Natural killer cell treated with Interleukin-12 subunit alpha and Interleukin-12 subunit beta and Interleukin-15 and Interleukin-18, amount 100 ng/mL, for 72 hours (primary cell): ENCODE measurements around the gene LEF1. TPM values are rescaled to one million over a fixed set of nuclear protein-coding genes. Genes with fewer than 3 reads are reported as not detected.
"Not testable (repeated sequence)": the region's sequence is repeated elsewhere in the genome, so short reads cannot be mapped to it uniquely, and the experiment has no call there.

ENCODE experiments used
- ATAC-seq, 2 donors: fragments of 150-1000 bp; cut with Tn5 transposase in 1 of 2; sonication (Bioruptor Pico), chemical (Tn5 transposase) in 1 of 2; 2 replicates each; pipeline ENCODE4 v1.10.0; 2021
- DNase-seq: peaks from one replicate; pipeline ENCODE4 v3.0.0; 2022; ENCODE audit warnings: low spot score
- H3K27ac Mint-ChIP-seq, 2 donors: 1 replicate in 1 of 2; 2 replicates in 1 of 2; pipeline ENCODE4 v1.8.0; 2022; ENCODE audit warnings: mixed read lengths in 2 of 2, mild to moderate bottlenecking in 1 of 2, moderate library complexity in 1 of 2
- H3K27me3 Mint-ChIP-seq, 2 donors: 1 replicate in 1 of 2; 2 replicates in 1 of 2; pipeline ENCODE4 v1.8.0; 2022; ENCODE audit warnings: mixed read lengths in 2 of 2
- H3K36me3 Mint-ChIP-seq: one replicate; pipeline ENCODE4 v1.8.0; 2022; ENCODE audit warnings: mixed read lengths
- H3K4me1 Mint-ChIP-seq, 2 donors: 1 replicate in 1 of 2; 2 replicates in 1 of 2; pipeline ENCODE4 v1.8.0; 2022; ENCODE audit warnings: low read depth in 2 of 2, mixed read lengths in 2 of 2, mild to moderate bottlenecking in 1 of 2
- H3K4me3 Mint-ChIP-seq: one replicate; pipeline ENCODE4 v1.8.0; 2022; ENCODE audit warnings: mixed read lengths
- H3K9me3 Mint-ChIP-seq: 2 replicates; pipeline ENCODE4 v1.8.0; 2022; ENCODE audit warnings: mixed read lengths
- total RNA-seq, 2 donors: library from RNA; stranded (reverse); gene quantifications; one replicate each; pipeline ENCODE4 v1.2.3, GENCODE V29; 2022

Gene LEF1
- total RNA-seq, 2 donors from 2014 or later = 8.4 to 22.7 TPM

DNA sequence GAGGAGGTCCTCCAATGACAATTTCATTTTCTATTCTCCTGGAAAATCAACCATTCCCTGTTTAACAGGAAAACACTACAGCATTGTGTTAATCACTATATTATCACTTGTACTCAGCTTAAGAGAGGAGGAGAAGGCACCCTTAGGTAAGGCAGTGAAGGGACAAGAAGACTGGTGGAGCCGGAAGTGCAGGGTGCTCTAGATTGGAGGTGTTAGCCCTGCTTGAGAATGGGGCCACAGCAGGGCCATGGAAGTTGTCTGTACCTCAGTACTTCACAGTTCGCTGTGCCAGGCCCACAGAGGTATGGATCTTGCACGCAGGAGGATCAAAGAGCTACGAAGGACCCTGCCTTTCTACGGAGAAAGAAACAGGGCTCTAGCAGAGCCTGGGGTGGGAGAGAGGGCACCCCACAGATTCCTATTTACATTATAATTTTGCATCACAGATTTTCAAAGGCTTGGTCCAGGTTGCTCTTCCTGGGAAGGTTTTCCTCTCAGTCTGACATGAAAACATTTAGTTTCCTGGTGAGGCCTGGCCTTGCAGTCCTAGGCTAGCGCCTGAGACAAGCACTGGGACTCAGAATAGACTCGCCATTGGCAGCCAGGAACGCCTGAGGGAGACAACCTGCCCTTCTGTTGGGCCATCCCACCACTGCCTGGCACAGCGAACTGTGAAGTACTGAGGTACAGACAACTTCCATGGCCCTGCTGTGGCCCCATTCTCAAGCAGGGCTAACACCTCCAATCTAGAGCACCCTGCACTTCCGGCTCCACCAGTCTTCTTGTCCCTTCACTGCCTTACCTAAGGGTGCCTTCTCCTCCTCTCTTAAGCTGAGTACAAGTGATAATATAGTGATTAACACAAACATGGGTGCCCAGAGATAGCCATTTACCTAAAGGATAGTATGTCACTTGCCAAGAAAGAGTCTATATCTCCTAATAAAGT lies 118.3 kb downstream of the LEF1 start:
- not testable (repeated sequence) for H3K4me1 Mint-ChIP-seq, DNase-seq, H3K27me3 Mint-ChIP-seq, H3K36me3 Mint-ChIP-seq, H3K9me3 Mint-ChIP-seq
- Mint-ChIP-seq H3K27ac (peak overlapping the region; percentile 61 to 71), H3K4me3 (peak overlapping the region; percentile 58)
- ATAC-seq = peak in 1 of 2 donors; percentile 39

DNA sequence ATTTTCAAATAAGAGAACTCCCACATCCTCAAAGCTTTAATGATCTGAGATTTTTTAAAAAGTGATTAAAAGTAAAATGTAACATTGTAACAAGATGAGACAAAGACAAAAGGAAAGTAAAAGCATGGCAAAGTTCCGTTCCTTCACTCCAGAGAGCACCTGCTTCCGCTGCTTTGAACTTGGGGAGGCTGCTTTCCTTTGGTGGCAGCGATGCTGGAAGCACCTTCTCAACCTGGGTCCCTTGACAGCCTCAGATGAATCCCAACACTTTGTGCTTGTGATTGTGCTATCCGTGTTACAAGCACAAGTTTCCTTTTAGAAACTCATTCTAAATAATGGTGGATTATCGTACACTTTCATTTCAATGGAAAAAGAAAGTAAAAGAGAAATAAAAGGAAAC lies 119.3 kb downstream of the LEF1 start:
- DNase-seq = no peak
- H3K27ac Mint-ChIP-seq = peak overlapping the region; percentile 61 to 71

GRCh38 chr4:108048997-108049396 lies 119.7 kb downstream of the LEF1 start:
- no peaks in the 10 kb centered on the region for H3K36me3 Mint-ChIP-seq
- peak overlapping the region; percentile 58 for H3K4me3 Mint-ChIP-seq
- no peaks in the 10 kb centered on the region for H3K9me3 Mint-ChIP-seq
- no peaks in the 10 kb centered on the region for H3K27me3 Mint-ChIP-seq
- H3K4me1 Mint-ChIP-seq = peaks cover 7 to 8% of the 10 kb centered on the region in 2 donors
- ATAC-seq (no peak), DNase-seq (no peak)
- peak overlapping the region; percentile 61 to 71 for H3K27ac Mint-ChIP-seq

More for the DNA sequence above, 119.3 kb downstream of the LEF1 start:
- Mint-ChIP-seq H3K4me1 (peaks cover 7 to 8% of the 10 kb centered on the region in 2 donors), H3K36me3 (no peaks in the 10 kb centered on the region), H3K9me3 (no peaks in the 10 kb centered on the region), H3K27me3 (no peaks in the 10 kb centered on the region), H3K4me3 (peak overlapping the region; percentile 58)
- ATAC-seq = no peak

DNA sequence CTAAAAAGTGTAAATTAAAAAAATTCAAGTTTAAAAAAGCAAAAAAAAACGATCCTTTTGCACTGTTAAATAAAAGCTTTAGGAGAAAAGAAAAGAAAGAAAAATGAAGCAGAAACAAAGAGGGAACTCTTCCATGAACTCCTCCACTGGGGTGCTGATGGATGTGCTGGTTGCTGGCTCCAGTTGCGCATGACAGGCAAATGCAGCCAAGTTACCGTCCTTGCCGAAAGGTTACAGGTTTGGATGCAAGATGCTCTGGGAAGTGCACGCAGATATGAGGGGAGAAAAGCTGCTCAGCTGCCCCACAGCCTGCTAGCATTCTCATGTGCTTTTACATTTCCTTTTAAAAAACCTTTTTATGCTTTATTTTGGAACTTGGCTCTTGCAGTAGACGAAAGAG lies 120.6 kb downstream of the LEF1 start:
- no peaks in the 10 kb centered on the region for H3K36me3 Mint-ChIP-seq
- no peak overlapping the region for H3K4me3 Mint-ChIP-seq
- H3K4me1 Mint-ChIP-seq = peaks cover 7 to 8% of the 10 kb centered on the region in 2 donors
- DNase-seq = no peak
- no peaks in the 10 kb centered on the region for H3K27me3 Mint-ChIP-seq
- no peak for ATAC-seq
- H3K9me3 Mint-ChIP-seq = no peaks in the 10 kb centered on the region
- H3K27ac Mint-ChIP-seq = no peak overlapping the region

DNA sequence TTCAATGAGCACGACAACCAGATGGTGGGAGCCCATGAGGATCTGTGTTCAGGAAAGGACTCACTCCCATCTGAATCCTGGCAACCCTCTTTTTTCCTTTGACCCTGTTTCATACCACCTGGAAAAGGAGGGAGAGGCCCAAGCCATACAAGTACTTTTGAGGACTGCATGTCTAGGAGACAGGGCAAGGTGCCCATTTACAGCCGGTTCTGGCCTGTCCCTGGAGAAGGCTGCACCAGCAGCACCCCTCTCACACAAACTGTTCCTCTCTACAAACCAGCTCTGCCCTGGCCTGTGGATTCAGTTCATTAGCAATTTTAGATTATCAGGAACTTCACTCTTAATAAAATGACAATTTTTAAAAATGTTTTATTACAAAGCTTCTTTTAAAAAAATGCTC lies 121.5 kb downstream of the LEF1 start:
- Mint-ChIP-seq H3K27me3 (no peaks in the 10 kb centered on the region), H3K4me3 (no peak overlapping the region), H3K27ac (peak overlapping the region in 1 of 2 donors; percentile 25), H3K4me1 (peaks cover 4 to 7% of the 10 kb centered on the region in 2 donors), H3K36me3 (no peaks in the 10 kb centered on the region), H3K9me3 (no peaks in the 10 kb centered on the region)
- DNase-seq (no peak), ATAC-seq (no peak)

DNA sequence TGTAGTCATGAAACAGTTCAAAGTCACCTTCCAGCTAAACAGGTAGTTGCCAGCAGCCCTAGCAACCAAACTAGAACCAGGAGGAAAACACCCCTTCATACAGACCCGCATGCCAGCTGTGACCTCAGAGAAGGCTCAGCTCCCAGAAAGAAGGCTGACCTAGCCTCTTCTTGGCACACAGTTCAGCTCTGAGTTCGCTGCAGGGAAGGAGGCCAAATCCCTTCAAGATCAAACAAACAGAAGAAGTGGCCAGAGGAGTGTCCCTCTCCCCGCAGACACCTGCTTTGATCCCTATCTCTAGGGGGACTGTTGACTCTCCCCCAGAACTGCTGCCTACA lies 123.1 kb downstream of the LEF1 start:
- peaks cover 4 to 7% of the 10 kb centered on the region in 2 donors for H3K4me1 Mint-ChIP-seq
- no peaks in the 10 kb centered on the region for H3K36me3 Mint-ChIP-seq

GRCh38 chr4:108044951-108045686 lies 123.6 kb downstream of the LEF1 start:
- Mint-ChIP-seq H3K9me3 (no peaks in the 10 kb centered on the region), H3K27ac (peak overlapping the region in 1 of 2 donors; percentile 18), H3K4me3 (no peak overlapping the region), H3K27me3 (no peaks in the 10 kb centered on the region), H3K4me1 (peaks cover 2 to 5% of the 10 kb centered on the region in 2 donors), H3K36me3 (no peaks in the 10 kb centered on the region)
- no peak for ATAC-seq
- DNase-seq = no peak

More for the DNA sequence above, 123.1 kb downstream of the LEF1 start:
- no peak for ATAC-seq
- no peak for DNase-seq
- H3K9me3 Mint-ChIP-seq = no peaks in the 10 kb centered on the region
- H3K27me3 Mint-ChIP-seq = no peaks in the 10 kb centered on the region
- H3K27ac Mint-ChIP-seq = peak overlapping the region; percentile 18 to 60
- H3K4me3 Mint-ChIP-seq = no peak overlapping the region

GRCh38 chr4:108043526-108043925 lies 125.2 kb downstream of the LEF1 start:
- H3K4me1 Mint-ChIP-seq = no peaks in the 10 kb centered on the region
- ATAC-seq (no peak), DNase-seq (no peak)
- no peak overlapping the region for H3K4me3 Mint-ChIP-seq
- H3K9me3 Mint-ChIP-seq = no peaks in the 10 kb centered on the region
- H3K27ac Mint-ChIP-seq = no peak overlapping the region
- H3K27me3 Mint-ChIP-seq = no peaks in the 10 kb centered on the region
- H3K36me3 Mint-ChIP-seq = no peaks in the 10 kb centered on the region

DNA sequence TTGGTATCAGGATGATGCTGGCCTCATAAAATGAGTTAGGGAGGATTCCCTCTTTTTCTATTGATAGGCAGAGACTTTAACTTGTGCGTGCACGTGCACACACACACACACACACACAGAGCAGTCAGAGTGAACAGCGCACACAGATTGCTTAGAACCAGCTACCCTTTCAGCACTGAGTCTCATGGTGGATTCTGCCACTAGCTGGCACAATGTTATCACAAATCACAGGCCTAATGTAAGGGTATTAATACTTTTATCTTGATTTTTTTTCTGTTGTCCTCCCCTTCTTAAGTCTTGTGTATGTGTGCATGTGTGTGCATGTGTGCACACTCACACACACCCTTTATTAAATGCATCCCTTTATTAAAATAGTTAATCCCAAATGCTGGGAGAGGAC lies 125.8 kb downstream of the LEF1 start:
- no peaks in the 10 kb centered on the region for H3K4me1 Mint-ChIP-seq
- H3K9me3 Mint-ChIP-seq = no peaks in the 10 kb centered on the region
- H3K4me3 Mint-ChIP-seq = no peak overlapping the region
- no peak for DNase-seq
- no peaks in the 10 kb centered on the region for H3K36me3 Mint-ChIP-seq
- no peaks in the 10 kb centered on the region for H3K27me3 Mint-ChIP-seq
- no peak overlapping the region for H3K27ac Mint-ChIP-seq
- ATAC-seq = no peak

DNA sequence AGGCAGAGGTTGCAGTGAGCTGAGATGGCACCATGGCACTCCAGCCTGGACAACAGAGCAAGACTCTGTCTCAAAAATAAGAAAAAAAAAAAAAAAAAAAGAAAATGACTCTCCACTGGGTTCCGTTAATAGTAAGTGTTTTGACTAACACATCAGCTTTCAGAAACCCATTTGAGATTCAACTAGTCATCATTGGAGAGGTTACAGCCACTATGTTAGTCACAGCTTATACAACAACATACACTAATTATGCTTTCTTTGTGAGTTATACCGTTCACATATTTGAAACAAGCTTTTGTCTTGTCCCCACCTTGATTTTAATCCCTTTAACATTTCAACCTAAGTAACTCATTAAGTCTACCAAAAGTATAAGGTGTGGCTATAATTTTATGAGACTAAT lies 130.8 kb downstream of the LEF1 start:
- no peaks in the 10 kb centered on the region for H3K27me3 Mint-ChIP-seq
- no peaks in the 10 kb centered on the region for H3K4me1 Mint-ChIP-seq
- H3K9me3 Mint-ChIP-seq = no peaks in the 10 kb centered on the region
- no peak overlapping the region for H3K4me3 Mint-ChIP-seq
- H3K36me3 Mint-ChIP-seq = no peaks in the 10 kb centered on the region
- H3K27ac Mint-ChIP-seq = no peak overlapping the region
- ATAC-seq (no peak), DNase-seq (no peak)

DNA sequence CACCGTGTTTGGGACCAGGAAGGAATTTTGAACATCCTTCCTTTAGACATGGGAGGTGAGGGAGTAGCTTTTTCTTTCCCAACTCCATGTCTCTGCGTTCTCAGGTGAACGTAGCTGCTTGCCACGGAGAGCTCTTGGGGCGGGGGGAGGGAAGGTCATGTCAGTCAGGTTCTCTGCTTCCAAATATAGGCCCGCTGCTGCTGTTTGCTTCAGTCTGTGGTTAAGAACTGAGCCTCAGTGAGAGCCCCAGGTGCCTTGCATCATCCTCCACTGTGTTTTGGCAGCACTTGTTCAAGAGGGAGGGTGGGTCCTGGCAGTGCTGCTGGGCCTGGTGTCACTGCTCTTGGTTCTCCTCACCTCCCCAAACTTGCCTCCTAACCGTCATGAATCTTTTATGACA lies 132.5 kb downstream of the LEF1 start:
- DNase-seq = no peak
- no peaks in the 10 kb centered on the region for H3K36me3 Mint-ChIP-seq
- no peak overlapping the region for H3K4me3 Mint-ChIP-seq
- ATAC-seq = no peak
- H3K4me1 Mint-ChIP-seq = peaks cover 0 to 3% of the 10 kb centered on the region in 2 donors
- H3K9me3 Mint-ChIP-seq = no peaks in the 10 kb centered on the region
- H3K27ac Mint-ChIP-seq = no peak overlapping the region
- H3K27me3 Mint-ChIP-seq = no peaks in the 10 kb centered on the region

DNA sequence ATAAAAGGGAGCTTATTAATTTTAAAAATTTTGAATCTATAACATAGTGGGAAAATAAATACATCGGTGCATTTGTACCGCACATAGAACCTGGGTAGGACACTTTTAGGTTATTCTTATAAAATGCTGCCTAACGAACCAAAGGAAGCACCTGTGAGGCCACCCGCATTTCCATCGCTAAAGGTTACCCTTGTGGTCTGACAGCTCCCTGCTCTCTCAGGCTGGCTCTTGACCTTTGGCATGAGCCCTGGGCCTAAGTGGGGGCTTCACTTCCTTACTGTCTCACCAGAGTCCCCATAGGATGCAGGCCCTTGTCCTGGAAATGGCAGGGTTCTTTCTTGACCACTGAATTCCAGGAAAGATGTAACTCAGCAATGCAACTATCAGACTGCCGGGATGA lies 133.0 kb downstream of the LEF1 start:
- no peak for ATAC-seq
- no peak for DNase-seq
- H3K9me3 Mint-ChIP-seq = no peaks in the 10 kb centered on the region
- H3K27ac Mint-ChIP-seq = no peak overlapping the region
- no peaks in the 10 kb centered on the region for H3K36me3 Mint-ChIP-seq
- peaks cover 0 to 3% of the 10 kb centered on the region in 2 donors for H3K4me1 Mint-ChIP-seq
- H3K4me3 Mint-ChIP-seq = no peak overlapping the region
- no peaks in the 10 kb centered on the region for H3K27me3 Mint-ChIP-seq

GRCh38 chr4:108034565-108034964 lies 134.2 kb downstream of the LEF1 start:
- H3K4me3 Mint-ChIP-seq = no peak overlapping the region
- peaks cover 9 to 11% of the 10 kb centered on the region in 2 donors for H3K4me1 Mint-ChIP-seq
- peaks cover 6% of the 10 kb centered on the region for H3K36me3 Mint-ChIP-seq
- no peak overlapping the region for H3K27ac Mint-ChIP-seq
- H3K9me3 Mint-ChIP-seq = no peaks in the 10 kb centered on the region
- H3K27me3 Mint-ChIP-seq = no peaks in the 10 kb centered on the region
- no peak for ATAC-seq
- no peak for DNase-seq

GRCh38 chr4:108033348-108033747 lies 135.4 kb downstream of the LEF1 start:
- Mint-ChIP-seq H3K4me3 (no peak overlapping the region), H3K36me3 (peaks cover 12% of the 10 kb centered on the region), H3K4me1 (peaks cover 15 to 16% of the 10 kb centered on the region in 2 donors), H3K27me3 (no peaks in the 10 kb centered on the region), H3K9me3 (no peaks in the 10 kb centered on the region), H3K27ac (no peak overlapping the region)
- DNase-seq (no peak), ATAC-seq (no peak)
